Fibroblast of skin of left quadriceps (primary cell): ENCODE results near the gene GPI.

Experiments used
- DNase-seq, 2 experiments: peaks; one replicate each; pipeline ENCODE4 v3.0.0-alpha.2; 2013; ENCODE audit warnings: low read depth in 2 of 2

Gene GPI

GRCh38 chr19:34341935-34342680 is 22.9 kb upstream of the GPI start:
- no peak for DNase-seq

DNA sequence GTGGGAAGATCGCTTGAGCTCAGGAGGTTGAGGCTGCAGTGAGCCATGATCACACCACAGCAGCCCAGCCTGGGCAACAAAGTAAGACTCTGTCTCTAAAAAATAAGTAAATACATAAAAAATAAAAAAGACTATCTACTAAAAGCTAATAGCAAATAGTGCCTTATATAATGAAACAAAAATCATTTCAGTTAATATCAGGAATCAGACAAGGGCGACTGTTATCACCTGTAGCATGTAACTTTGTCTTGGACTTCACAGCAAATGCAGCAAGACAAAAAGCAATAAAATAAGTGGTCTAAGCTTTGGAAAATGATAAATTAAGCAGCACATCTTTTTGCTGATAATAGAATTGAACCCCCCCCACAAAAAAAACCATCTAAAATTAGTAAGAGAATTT is 21.2 kb upstream of the GPI start:
- DNase-seq = no peak

DNA sequence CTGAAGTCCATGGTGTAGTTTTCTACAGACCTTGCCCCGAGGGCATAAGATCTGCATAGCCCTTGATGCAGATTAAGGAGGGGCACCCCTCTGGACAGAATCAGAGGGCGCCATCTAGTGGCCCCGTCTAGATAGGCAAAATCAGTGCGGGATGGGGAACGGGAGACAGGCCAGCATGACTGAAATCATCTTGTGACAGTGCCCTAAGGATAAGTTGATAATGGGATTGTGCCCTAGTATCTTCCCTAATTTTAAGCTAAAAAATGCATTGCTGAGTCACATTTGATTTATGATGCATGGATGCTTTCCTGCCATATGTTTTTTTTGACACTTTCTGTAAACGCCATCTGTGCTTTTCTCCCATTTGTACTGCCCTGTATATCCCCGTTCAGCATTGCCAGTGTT is 19.0 kb upstream of the GPI start:
- DNase-seq = peak in 1 of 2 experiments; percentile 24

DNA sequence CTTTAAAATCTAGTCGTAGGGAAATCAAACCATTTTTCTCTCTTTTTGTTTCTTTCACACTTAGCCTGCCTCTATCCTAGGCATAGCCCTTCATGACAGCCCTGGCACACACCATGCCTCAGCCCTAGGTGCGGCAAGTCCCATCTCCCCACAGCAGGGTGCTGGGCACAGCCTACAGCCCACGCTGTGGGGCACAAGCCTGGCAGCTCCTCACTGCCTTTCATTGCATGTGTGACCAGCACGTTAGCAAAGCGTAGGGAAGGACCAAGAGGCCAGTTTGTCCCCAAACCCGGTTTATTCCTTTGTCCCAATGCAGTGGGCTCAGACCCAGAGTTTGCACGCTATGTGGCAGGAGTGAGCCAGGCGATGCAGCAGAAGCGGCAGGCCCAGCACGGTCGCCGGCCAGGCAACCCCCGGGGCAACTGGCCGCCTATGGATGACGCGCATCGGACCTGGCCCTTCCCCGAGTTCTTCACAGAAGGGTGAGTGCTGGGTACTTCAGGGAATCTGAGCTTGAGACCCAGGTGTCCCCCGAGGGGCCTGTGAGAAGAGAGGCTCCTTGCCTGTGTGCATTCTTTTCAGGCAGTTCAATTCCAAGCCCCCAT is 17.3 kb upstream of the GPI start:
- DNase-seq = no peak

GRCh38 chr19:34348899-34349487 is 16.0 kb upstream of the GPI start:
- no peak for DNase-seq

DNA sequence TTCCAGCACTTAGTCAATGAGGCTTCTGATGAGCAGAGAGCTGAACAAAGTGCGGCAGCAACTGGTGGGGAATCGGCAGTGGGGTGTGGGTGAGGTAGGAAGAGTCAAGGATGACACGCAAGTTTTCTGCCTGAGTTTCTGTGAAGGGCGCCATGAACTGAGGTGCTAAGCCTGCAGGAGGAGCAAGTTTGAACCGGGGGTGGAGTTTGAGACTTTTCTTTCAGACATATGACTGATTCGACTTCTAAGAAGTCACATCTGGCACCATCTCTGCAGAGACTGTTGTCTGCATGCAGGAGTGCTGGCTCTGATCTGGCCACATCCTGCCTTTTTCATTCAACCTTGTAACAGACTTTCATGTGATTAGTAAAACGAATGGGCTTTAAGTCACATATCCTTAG is 14.8 kb upstream of the GPI start:
- no peak for DNase-seq

GRCh38 chr19:34351382-34351826 is 13.6 kb upstream of the GPI start:
- no peak for DNase-seq

GRCh38 chr19:34353546-34353945 is 11.4 kb upstream of the GPI start:
- no peak for DNase-seq

GRCh38 chr19:34355201-34355600 is 9.8 kb upstream of the GPI start:
- no peak for DNase-seq

- DNase-seq = no peak
Observed at GRCh38 chr19:34356875-34357274, 8.1 kb upstream of the GPI start.

- DNase-seq = no peak
Observed at GRCh38 chr19:34357431-34357830, 7.6 kb upstream of the GPI start.

DNA sequence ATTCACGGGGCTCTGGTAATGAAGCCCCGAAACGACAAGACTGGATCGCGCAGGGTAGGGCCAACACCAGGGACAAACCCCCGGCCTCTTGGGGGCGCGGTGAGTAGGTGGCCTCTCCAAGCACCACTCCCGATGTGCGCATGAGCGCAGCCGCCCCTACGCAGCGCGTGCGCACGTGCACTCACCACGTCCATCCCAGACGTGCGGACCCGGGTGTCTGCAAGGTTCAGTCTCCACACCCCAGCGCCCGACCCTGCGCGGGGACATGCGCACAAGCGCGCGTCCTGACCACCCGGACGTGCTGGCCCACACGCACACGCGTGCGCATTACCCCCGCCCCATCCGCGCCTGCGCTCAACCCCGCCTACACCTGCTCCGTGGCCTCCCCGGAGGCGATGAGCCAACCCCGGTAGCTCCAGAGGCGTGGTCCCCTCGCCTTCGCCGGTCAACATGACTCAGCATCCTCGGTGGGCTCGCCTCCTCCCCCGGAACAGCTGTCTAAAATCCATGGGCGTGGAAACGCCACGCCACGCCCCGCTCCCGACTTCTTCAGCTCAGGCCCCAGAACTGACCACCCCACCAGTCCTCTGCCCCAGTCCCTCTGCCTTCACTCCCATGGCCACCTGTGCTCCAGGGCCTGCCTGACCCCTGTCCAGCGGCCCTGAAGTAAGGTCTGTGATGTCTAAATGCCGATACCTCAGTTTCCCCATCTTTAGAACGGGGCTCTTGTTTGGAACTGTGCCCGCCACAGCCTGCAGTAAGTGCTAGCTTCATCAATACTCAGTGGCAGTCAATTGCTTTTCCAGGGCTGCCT is 5.6 kb upstream of the GPI start:
- peak; percentile 94 for DNase-seq

- DNase-seq = no peak
Observed at GRCh38 chr19:34359954-34360315, 5.1 kb upstream of the GPI start.

GRCh38 chr19:34360354-34360909 is 4.6 kb upstream of the GPI start:
- no peak for DNase-seq

DNA sequence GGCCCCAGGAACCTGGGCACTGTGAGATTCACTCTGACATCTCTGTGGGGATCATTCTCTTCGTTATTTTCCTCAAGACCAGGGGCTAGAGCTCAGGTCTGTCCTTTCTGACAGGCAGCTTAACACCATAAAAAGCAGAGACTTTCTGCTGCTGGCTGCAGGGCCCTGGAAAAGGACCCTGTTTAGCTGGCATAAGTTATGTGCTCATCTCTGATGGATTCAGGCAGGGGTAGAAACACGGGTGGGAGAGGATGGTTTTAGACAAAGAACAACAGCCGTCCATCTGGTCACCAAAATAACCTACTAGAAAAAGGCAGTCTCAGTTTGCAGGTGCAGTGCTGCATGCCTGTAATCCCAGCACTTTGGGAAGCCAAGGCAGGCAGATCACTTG is 2.3 kb upstream of the GPI start:
- no peak for DNase-seq

- no peak for DNase-seq
Observed at GRCh38 chr19:34363094-34363493, 1.9 kb upstream of the GPI start.

DNA sequence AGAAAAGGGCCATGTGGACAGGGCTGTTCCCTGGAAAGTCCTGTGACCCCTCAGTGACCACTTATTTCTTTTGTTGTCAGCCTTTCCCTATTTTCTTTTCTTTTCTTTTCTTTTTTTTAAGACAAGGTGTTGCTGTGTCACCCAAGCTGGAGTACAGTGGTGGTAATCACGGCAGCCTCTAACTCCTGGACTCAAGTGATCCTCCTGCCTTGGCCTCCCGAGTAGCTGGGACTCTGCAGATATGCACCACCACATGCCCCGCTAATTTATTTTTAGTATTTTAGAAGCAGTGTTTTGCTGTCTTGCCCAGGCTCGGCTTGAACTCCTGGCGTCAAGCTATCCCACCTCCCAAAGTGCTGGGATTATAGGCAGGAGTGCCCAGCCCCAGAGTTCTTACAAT is 1.1 kb upstream of the GPI start:
- no peak for DNase-seq

DNA sequence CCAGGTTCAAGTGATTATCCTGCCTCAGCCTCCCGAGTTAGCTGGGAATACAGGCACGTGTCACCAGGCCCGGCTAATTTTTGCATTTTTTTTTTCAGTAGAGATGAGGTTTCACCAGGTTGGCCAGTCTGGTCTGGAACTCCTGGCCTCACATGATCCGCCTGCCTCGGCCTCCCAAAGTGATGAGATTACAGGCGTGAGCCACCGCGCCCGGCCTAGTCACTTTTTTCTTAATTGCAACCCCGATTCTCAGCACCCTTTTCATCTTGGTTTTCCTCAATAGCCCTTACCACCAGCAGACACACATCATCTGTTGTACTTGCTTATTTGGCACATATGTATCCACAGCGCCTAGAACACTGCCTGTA is 550 bp upstream of the GPI start:
- no peak for DNase-seq

DNA sequence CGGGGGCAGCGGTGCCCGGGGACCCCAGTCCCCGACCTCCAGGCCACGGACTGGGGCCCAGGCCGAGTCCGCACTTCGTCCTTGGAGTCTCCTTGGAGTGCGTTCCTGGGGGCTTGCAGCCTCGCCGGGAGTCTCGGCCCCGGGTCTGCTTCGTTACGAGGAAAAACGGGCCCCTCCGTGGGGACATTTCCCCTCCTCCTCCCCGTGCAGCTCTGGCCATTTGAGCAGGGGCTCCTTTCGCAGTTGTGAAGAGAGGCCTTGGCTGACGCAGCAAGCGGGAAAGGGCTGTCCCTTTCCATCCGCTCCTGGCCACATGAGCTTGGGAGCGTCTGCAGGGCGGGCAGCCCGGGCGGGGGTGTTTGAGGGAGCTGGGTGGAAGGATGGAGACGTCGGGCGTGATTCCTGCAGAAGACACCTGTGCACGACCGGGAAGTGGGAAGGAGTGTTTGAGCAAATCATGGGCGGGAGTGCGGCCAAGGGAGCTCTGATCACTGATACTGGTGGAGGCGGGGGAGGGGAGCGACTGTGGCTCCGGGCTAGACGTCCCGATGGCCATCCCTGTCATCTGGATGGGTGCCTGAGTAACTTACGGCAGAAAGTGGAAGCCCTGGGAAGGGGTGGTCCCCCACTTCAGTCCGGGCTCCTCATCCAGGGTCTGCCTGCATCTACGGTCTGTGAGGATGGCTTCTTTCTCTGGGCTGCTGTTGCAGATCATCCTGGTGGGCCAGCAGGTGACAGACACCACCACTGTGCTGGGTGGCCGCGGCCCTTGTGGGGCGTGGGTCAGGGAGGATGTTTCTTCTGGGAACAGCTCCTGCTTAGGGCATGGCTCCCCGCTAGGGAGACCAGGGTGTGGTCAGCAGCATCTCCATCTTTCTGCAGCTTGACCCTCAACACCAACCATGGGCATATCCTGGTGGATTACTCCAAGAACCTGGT is 736 bp downstream of the GPI start:
- no peak for DNase-seq

DNA sequence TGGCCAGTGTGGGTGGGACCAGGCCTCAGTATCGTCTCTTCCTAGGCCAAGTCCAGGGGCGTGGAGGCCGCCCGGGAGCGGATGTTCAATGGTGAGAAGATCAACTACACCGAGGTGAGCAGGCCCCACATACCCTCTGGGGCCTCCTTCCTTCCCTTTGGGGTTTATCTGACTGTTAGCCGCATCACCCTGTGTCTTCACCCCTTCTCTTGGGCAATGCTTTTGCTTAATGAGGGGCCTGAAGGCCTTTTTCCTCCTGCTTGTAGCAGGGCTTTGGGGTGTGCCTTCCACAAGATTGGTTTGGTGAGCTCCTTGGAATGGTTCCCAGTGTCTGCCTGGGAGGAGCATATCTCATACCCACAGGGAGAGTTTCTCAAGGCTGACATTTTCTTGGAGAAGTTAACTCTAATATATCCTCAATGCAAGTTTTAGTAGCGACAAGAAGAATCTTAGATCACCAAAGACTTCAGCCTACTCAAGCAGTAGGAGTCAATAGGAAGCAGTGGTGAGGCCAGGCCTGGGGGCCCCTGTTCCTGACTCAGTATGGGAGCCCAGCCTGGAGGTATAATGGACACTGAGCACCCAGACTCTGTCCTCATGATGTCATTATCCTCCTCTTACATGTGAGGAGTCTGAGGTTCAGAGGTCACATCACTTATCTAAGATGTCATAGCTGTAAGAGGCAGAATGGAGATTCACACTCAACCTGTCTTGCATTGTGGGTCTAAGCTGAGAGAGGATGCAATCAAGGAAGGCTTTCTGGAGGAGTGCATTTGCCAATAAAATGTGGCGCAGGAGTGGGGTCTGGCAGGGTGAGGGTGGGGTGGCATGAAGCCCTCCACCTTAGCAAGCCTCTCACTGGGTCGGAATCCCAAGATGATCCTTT is 2.0 kb downstream of the GPI start:
- DNase-seq = peak; percentile 12 to 30
